ENCODE results near the gene METTL15.

- TF ChIP-seq EZH2 (IDR thresholded peaks at IDR 0.05; ENCODE audit: low read length, unreplicated experiment), result no peak
- TF ChIP-seq CTCF (conservative IDR thresholded peaks at IDR 0.05; ENCODE audit: low read depth, low read length), result no peak
Observed at GRCh38 chr11:28289444-28289843, 181.3 kb downstream of the METTL15 start.
